ENCODE data around the gene LINGO3.

Gene LINGO3

DNA sequence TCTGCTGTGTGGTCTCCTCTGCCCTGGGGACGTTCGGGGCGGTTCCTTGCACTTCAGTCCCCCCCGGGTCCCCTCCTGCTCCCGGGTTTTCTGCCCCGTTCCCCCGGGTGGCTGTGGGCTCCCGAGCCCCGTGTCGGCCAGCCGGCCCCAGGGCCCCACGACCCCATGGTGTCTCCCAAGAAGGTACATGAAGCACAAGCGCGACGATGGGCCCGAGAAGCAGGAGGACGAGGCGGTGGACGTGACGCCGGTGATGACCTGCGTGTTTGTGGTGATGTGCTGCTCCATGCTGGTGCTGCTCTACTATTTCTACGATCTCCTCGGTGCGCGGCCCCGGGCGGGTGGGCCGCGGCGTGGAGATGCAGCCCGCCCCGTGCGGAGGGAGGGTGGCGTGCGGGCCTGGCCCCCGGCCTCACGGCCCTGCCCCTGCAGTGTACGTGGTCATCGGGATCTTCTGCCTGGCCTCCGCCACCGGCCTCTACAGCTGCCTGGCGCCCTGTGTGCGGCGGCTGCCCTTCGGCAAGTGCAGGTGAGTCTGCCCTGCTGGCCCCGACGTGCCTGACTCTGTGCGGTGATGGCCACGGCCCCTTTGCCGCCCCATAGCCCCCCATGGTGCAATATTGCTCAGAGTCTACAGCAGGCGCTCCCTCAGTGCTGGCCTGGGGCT lies 31.8 kb upstream of the LINGO3 start:
- DNase-seq, result no peak

GRCh38 chr19:2338751-2339643 lies 31.0 kb upstream of the LINGO3 start:
- DNase-seq, result no peak

DNA sequence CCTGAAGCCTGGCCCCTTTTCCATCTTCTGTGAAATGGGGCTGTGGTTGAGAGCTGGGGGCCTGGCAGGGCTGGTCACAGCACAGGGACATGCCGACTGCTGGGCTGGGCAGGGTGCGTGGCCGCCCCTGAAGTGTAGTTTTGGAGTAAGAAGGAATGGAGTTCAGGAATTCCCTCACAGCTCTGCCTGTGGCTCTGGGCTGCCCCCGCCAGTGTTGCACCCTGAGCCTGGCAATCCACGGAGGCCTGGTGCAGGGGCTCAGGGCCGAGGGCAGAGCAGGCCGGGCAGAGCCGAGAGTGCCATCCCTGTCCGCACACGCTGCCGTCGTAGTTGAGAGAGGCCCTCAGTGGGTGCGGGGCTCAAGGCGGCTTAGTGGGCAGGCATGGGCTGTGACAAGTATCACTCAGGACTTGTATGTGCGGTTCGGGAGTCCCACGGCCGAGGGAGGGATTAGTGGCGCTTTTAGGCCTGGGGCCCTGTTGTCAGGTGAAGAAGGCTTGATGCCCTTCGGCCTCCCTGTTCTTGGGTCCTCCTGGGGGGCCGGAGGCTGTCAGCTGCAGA lies 30.2 kb upstream of the LINGO3 start:
- DNase-seq, result no peak

DNA sequence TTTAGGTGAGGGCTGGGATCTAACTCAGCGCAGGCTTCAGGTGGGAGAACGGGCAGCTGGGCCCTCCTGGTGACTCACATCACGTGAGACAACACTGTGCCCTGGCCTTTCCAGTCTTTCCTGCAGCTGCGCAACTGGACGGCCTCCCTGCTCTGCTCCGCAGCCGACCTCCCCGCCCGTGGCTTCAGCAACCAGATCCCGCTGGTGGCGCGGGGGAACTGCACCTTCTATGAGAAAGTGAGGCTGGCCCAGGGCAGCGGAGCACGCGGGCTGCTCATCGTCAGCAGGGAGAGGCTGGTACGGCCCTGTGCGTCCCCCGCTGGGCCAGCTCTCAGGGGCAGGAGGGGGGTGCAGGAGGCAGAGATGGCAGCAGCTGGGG lies 29.4 kb upstream of the LINGO3 start:
- no peak for DNase-seq

DNA sequence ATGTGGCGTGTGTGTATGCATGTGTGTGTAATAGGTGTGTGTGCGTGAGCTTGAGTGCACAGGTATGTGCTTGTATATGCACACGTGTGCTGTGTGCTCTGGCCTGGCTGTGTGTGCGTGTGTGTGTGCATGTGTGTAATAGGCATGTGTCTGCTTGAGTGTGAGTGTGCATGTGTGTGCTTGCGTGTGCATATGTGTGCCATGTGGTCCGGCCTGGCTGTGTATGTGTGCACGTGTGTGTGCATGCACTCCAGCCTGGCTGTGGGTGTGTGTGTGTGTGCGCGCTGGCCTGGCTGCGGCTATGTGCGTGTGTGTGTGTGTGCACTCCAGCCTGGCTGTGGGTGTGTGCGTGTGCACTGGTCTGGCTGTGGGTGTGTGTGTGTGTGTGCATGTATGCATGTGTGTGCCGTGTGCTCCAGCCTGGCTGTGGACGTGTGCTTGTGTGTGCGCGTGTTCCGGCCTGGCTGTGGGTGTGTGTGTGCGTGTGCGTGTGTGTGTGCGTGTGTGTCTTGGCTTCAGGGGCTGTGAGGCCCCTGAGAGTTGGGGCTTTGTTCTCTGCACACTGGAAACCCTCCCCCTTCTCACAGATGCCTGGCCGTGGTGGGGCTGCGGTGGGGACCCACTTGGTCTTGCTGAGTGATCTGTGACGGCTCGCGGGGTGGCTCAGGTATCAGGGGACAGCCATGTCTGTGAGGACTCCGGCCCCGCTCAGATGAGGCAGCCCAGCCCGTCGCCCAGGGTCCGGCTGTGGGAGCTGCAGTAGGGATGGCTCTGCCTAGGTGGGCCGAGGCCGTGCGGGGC lies 28.8 kb upstream of the LINGO3 start:
- no peak for DNase-seq

- DNase-seq, result no peak
Measured at GRCh38 chr19:2335848-2336247, 27.9 kb upstream of the LINGO3 start.

- no peak for DNase-seq
Measured at GRCh38 chr19:2334986-2335846, 27.3 kb upstream of the LINGO3 start.

GRCh38 chr19:2334426-2334825 lies 26.5 kb upstream of the LINGO3 start:
- no peak for DNase-seq

DNA sequence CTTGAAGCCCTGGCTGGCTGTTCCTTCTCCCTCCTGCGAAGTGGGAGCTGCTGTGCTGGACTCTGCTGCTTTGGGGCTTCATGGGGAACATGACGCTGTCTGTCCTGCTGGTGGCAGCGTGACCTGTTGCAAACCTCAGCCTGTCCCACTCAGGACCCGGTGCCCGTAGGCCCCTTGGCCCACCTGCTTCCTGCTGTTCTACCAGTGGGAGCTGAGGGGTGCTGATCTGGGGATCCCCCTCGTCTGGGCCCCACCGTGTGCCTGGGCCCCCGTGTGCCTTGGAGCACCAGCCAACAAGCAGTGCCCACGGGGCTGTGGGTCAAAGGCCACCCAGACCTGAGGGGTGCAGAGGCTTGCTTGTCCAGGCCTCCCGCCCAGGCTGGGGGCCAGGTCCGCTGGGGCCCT lies 25.9 kb upstream of the LINGO3 start:
- peak; percentile 15 to 22 for DNase-seq

DNA sequence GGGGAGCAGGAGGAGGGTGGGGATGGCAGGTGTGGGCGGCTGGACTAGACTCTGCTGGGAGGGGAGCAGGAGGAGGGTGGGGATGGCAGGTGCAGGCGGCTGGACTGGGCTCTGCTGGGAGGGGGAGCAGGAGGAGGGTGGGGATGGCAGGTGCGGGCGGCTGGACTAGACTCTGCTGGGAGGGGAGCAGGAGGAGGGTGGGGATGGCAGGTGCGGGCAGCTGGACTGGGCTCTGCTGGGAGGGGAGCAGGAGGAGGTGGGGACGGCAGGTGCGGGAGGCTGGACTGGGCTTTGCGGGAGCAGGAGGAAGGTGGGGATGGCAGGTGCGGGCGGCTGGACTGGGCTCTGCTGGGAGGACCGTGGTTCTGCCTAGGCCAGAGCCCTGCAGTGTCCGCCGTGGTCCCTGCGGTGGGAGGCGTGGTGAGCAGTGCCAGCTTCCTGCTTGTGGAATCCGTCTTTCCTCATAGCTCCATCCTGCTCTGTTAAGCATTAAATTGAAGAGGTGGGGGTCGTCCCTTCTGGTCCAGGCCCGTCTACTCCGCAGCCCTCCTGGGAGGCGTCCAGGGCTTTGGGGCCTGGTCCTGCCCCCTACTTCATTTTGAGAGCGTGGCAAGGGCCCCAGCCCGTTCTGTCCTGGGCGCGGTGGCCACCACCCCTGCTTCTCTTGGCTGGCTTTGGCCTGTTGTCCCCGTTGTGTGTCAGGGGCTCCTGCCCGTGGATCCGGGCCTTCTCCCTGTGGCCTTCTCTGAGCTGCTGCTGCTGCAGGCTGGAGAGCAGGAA lies 25.3 kb upstream of the LINGO3 start:
- DNase-seq, result no peak

GRCh38 chr19:2332341-2333026 lies 24.5 kb upstream of the LINGO3 start:
- no peak for DNase-seq

GRCh38 chr19:2331601-2332246 lies 23.8 kb upstream of the LINGO3 start:
- no peak for DNase-seq

DNA sequence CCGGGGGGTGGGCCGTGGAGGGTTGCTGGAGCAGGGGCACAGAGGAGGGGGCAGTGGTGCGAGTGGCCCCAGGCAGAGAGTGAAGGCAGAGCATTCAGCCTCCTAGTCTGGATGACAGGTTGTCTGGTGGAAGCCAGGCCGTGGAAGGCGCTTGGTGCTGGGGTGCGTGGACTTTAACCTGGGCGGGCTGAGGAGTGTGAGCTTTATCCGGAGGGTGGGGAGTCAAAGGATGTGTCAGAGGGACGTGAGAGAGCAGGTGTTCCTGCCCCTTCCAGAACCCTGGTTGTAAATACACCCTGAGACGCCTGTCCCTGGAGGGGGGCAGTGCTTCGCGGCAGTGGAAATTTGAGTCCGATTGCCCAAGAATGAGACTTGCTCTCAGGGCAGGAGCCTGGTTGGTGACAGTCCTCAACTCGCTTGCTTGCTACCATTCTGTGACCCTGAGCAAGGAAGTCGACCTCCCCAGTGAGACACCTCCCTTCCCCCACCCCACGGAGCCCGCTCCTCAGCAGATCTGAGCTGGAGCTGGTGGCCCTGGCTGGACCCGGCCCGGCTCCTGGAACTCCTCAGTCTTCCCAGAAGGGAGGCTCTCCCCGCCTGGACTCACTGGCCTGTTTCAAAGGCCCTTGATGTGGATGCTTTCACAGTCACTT lies 22.8 kb upstream of the LINGO3 start:
- no peak for DNase-seq

GRCh38 chr19:2330255-2330631 lies 22.3 kb upstream of the LINGO3 start:
- DNase-seq, result no peak

DNA sequence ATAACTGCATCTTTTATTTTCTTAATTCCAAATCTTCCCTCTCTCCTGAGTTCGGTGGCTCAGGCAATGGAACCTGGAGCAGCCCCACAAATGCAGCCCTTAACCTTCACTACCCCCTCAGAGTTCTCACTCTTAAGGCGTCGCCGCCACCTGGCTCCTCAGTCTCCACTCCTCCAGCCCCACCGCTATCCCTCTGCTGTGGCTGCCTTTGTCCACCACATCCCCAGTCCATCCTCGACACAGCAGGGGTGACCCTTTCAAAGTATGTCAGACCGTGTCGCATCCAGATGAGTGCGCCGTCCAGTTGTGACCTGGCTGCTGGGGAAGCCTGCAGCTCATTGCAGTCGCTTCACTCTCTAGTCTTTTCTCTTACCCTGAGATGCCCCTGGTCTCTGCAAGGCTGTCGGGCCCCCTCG lies 21.6 kb upstream of the LINGO3 start:
- no peak for DNase-seq

GRCh38 chr19:2329149-2329478 lies 21.2 kb upstream of the LINGO3 start:
- DNase-seq, result no peak

DNA sequence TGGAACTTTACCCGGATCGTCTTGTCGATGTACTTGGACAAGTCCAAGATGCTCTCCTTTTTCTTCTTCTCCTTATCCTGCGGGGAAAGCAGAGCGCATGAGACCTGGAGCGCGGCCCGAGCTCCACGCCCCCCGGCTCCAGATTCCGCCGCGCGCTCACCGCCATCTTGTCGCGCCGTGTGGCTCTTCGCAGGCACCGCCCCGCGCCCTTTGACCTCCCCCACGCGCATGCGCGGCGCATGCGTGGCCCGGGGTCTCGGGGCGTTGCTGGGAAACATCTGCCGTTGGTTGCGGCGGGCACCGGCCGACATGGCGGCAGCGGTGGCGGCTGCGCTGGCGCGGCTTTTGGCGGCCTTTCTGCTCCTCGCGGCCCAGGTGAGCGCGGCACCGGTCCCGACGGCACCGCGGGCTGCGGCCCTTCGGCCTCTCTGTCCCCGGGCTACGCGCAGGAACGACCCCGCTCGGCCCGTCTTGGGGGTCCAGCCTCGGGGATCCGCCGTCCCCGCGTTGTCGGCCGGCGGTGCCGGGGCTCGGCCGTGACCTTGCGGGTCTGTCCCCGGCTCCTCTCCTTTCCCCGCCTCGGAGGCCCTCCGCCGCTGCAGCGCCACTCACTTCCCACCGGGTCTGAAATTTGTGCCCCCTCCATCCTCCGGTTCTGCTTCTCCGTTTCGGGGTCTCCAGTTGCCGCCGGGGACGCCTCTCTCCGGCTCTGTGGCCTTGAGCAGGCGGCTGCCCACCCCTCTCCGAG lies 20.6 kb upstream of the LINGO3 start, which contains the start of the genes LSM7 and SPPL2B:
LSM7 (minus strand) TSS at position 186 of the 748 bp plus-strand sequence; CDS start at position 166, 20 bp downstream.
SPPL2B (plus strand) TSS at position 284 of the 748 bp plus-strand sequence; CDS start at position 310, 26 bp downstream.
- DNase-seq, result peak; percentile 87 to 96

- DNase-seq, result peak; percentile 88 to 94
Measured at GRCh38 chr19:2327773-2328400, 19.9 kb upstream of the LINGO3 start.
